A549 (cell line): Measurements from ENCODE around the gene CGB2. TPM values are rescaled to one million over a fixed set of nuclear protein-coding genes. Genes with fewer than 3 reads are reported as not detected.
A peak's percentile ranks its signal among the peaks of the same experiment; 100 is the strongest.

Experiments used
- ATAC-seq, 2 experiments: fragments of 200-7000 bp in 1 of 2; fragments of >200 bp in 1 of 2; cut with Nextera tagmentation in 1 of 2; cut with Tn5 transposase in 1 of 2; 3 replicates each; pipeline versions ENCODE4 v1.8.0 to v1.9.1; 2018 to 2020; ENCODE audit warnings: mild to moderate bottlenecking in 1 of 2, moderate library complexity in 1 of 2
- CTCF ChIA-PET: fragments of 300-600 bp; sonication (Branson Sonifier 250); formaldehyde crosslinking; extraction: SDS; loops from one replicate; lab custom pipeline; 2021; ENCODE audit warnings: antibody characterized with exemption, inconsistent platforms; lab: Yijun Ruan, JAX
- POLR2A ChIA-PET: fragments of 350-600 bp; formaldehyde crosslinking; extraction: SDS; loops from one replicate; lab custom pipeline; 2021; ENCODE audit warnings: antibody characterized with exemption, inconsistent platforms; lab: Yijun Ruan, JAX
- DNase-seq, 2 experiments: peaks; one replicate each; pipeline versions ENCODE4 v3.0.0 to v3.0.0-alpha.2; 2011 to 2016; ENCODE audit warnings: low read depth in 1 of 2, low spot score in 1 of 2
- FAIRE-seq: peaks from 2 replicates; lab custom pipeline; 2011; peaks lifted over from hg19 to GRCh38; lab: Jason Lieb, UNC
- H3K27ac ChIP-seq, 2 experiments: fragments of >200 bp; sonication (Bioruptor Twin); formaldehyde crosslinking; 3 replicates each; pipeline ENCODE4 v1.5.1; 2016 to 2017
- H3K4me1 ChIP-seq: fragments of >200 bp; sonication (Bioruptor Twin); formaldehyde crosslinking; 3 replicates; pipeline ENCODE4 v1.6.1; 2016
- H3K4me2 ChIP-seq: fragments of >200 bp; sonication (Bioruptor Twin); formaldehyde crosslinking; 3 replicates; pipeline ENCODE4 v1.6.1; 2016
- H3K4me3 ChIP-seq: fragments of >200 bp; sonication (Bioruptor Twin); formaldehyde crosslinking; 3 replicates; pipeline ENCODE4 v1.5.1; 2016
- H3K9me3 ChIP-seq: fragments of >200 bp; sonication (Bioruptor Twin); formaldehyde crosslinking; 3 replicates; pipeline ENCODE4 v1.6.1; 2016
- CBX2 ChIP-seq: fragments of 200-600 bp; sonication (generic); IDR thresholded peaks from 2 replicates; pipeline ENCODE4 v1.6.1; 2016; ENCODE audit warnings: low read depth, mild to moderate bottlenecking, borderline replicate concordance
- CBX8 ChIP-seq: fragments of 200-600 bp; sonication (generic); IDR thresholded peaks from 2 replicates; pipeline ENCODE4 v1.6.1; 2016
- E2F6 ChIP-seq: IDR thresholded peaks from 2 replicates; pipeline ENCODE4 v1.6.1; 2012; ENCODE audit warnings: low read depth, borderline replicate concordance
- EHF ChIP-seq: fragments of 250-450 bp; sonication (Bioruptor Pico); IDR thresholded peaks from 2 replicates; pipeline ENCODE4 v1.5.0; 2020; ENCODE audit warnings: mild to moderate bottlenecking
- EHMT2 ChIP-seq: fragments of 200-600 bp; sonication (generic); IDR thresholded peaks from 2 replicates; pipeline ENCODE4 v1.6.1; 2016; ENCODE audit warnings: antibody characterized with exemption, low read depth, mild to moderate bottlenecking, moderate library complexity
- ESRRA ChIP-seq: fragments of 150-350 bp; IDR thresholded peaks from 2 replicates; pipeline ENCODE4 v1.6.1; 2014; ENCODE audit warnings: mild to moderate bottlenecking, low read length, borderline replicate concordance
- FOSL2 ChIP-seq, 2 experiments: fragments of 450-650 bp in 1 of 2; fragments of >200 bp in 1 of 2; sonication (Bioruptor Twin) in 1 of 2; formaldehyde crosslinking; IDR thresholded peaks; 2 replicates each; pipeline versions ENCODE4 v1.5.0 to v1.6.1; 2016 to 2020; ENCODE audit warnings: mild to moderate bottlenecking in 1 of 2, moderate library complexity in 1 of 2
- GATA3 ChIP-seq: IDR thresholded peaks from 2 replicates; pipeline ENCODE4 v1.6.1; 2012; ENCODE audit warnings: borderline replicate concordance
- HES2 ChIP-seq: fragments of >200 bp; sonication (Bioruptor Twin); formaldehyde crosslinking; IDR thresholded peaks from 2 replicates; pipeline ENCODE4 v1.6.1; 2016
- JUN ChIP-seq, 2 experiments: fragments of >200 bp; sonication (Bioruptor Twin); formaldehyde crosslinking; IDR thresholded peaks; 2 replicates in 1 of 2; 3 replicates in 1 of 2; pipeline ENCODE4 v1.6.1; 2016 to 2017
- JUNB ChIP-seq: fragments of >200 bp; sonication (Bioruptor Twin); formaldehyde crosslinking; IDR thresholded peaks from 2 replicates; pipeline ENCODE4 v1.6.1; 2016
- KDM5A ChIP-seq: fragments of 200-600 bp; sonication (generic); IDR thresholded peaks from 2 replicates; pipeline ENCODE4 v1.6.1; 2016; ENCODE audit warnings: antibody characterized with exemption, mild to moderate bottlenecking
- MAFK ChIP-seq: fragments of 450-650 bp; IDR thresholded peaks from 2 replicates; pipeline ENCODE4 v1.6.1; 2014; ENCODE audit not compliant: partially characterized antibody
- MAX ChIP-seq: IDR thresholded peaks from 2 replicates; pipeline ENCODE4 v1.6.1; 2012
- MYC ChIP-seq: IDR thresholded peaks from 2 replicates; pipeline ENCODE4 v1.6.1; 2012; ENCODE audit warnings: mild to moderate bottlenecking, inconsistent platforms, low read length, improper control_type of control experiment, borderline replicate concordance
- NPAS2 ChIP-seq: fragments of 250-450 bp; sonication (Bioruptor Pico); IDR thresholded peaks from 2 replicates; pipeline ENCODE4 v1.8.0; 2022; ENCODE audit warnings: mild to moderate bottlenecking, moderate library complexity, borderline replicate concordance
- PBX3 ChIP-seq: IDR thresholded peaks from 2 replicates; pipeline ENCODE4 v1.6.1; 2012
- POLR2A ChIP-seq: IDR thresholded peaks from 2 replicates; pipeline ENCODE4 v1.6.1; 2012; ENCODE audit warnings: mild to moderate bottlenecking, low read length
- POLR2AphosphoS2 ChIP-seq: conservative IDR thresholded peaks from 2 replicates; pipeline ENCODE4 v1.6.1; 2012; ENCODE audit warnings: low read length, improper control_type of control experiment, inconsistent platforms
- RAD21 ChIP-seq, 2 experiments: fragments of >200 bp in 1 of 2; sonication (Bioruptor Twin) in 1 of 2; formaldehyde crosslinking in 1 of 2; IDR thresholded peaks in 1 of 2; conservative IDR thresholded peaks in 1 of 2; 2 replicates in 1 of 2; 3 replicates in 1 of 2; pipeline ENCODE4 v1.6.1; 2012 to 2018; ENCODE audit warnings: inconsistent platforms in 1 of 2
- RCOR1 ChIP-seq: fragments of 150-350 bp; IDR thresholded peaks from 2 replicates; pipeline ENCODE4 v1.6.1; 2014; ENCODE audit warnings: antibody characterized with exemption, low read length, low read depth
- SREBF2 ChIP-seq: fragments of 450-650 bp; IDR thresholded peaks from 2 replicates; pipeline ENCODE4 v1.6.1; 2014; ENCODE audit warnings: mild to moderate bottlenecking, moderate library complexity
- TP53 ChIP-seq: fragments of 250-450 bp; sonication (Bioruptor Pico); IDR thresholded peaks from 2 replicates; pipeline ENCODE4 v1.5.0; 2021; ENCODE audit warnings: mild to moderate bottlenecking, moderate library complexity
- USF2 ChIP-seq: fragments of 450-650 bp; IDR thresholded peaks from 2 replicates; pipeline ENCODE4 v1.6.1; 2014; ENCODE audit warnings: antibody characterized with exemption
- ZC3H11A ChIP-seq: fragments of 450-650 bp; IDR thresholded peaks from 2 replicates; pipeline ENCODE4 v1.6.1; 2014; ENCODE audit warnings: antibody characterized with exemption, mild to moderate bottlenecking
- ZSCAN20 ChIP-seq: fragments of 250-450 bp; sonication (Bioruptor Pico); IDR thresholded peaks from 2 replicates; pipeline ENCODE4 v1.8.0; 2022; ENCODE audit warnings: mild to moderate bottlenecking, moderate library complexity
- WGBS: methylation state at CpG from one replicate; pipeline ENCODE4 v1.1.6; 2017; ENCODE audit errors: missing lambda C conversion rate; 5-methylcytosine and 5-hydroxymethylcytosine counted together
- polyA plus RNA-seq, 4 experiments: library from polyadenylated mRNA; depleted of rRNA in 3 of 4; stranded (reverse); fragments of >200 nt; fragmentation: RNase III in 1 of 4; extraction: RNeasy Plus Mini Kit Qiagen cat#74134 plus additional on column Dnase treatment in 1 of 4; gene quantifications; 2 replicates in 3 of 4; 3 replicates in 1 of 4; pipeline ENCODE4 v1.2.3, GENCODE V29; 2011 to 2017

Gene CGB2
- polyA plus RNA-seq, 2 of the 4 experiments (the other 2 are of a cell fraction) = not detected

- Histone ChIP-seq H3K4me1 (peaks cover 20% of the 10 kb centered on the region), H3K4me2 (peak overlapping the region; percentile 93), H3K9me3 (no peaks in the 10 kb centered on the region), H3K27ac (peak overlapping the region; percentile 76 to 87), H3K4me3 (peak overlapping the region; percentile 73)
- CTCF ChIA-PET = interaction anchor here (0.6 to 14.7 kb wide), 17 partner anchors 14 to 233 kb away, joined by 3 to 408 read pairs (median 5); partner anchors contain the start of genes CGB7 and LHB
- peak; percentile 48 to 60 for ATAC-seq
- DNase-seq = peak; percentile 63 to 75
- POLR2A ChIA-PET = interaction anchor here (0.6 to 1.9 kb wide), 4 partner anchors 13 to 146 kb away, joined by 3 to 9 read pairs (median 4); partner anchors contain the start of genes FTL and PPP1R15A
- 61% methylated on average over 8 of the region's 8 CpGs for WGBS
- no peak for FAIRE-seq
- TF ChIP-seq RAD21 (conservative IDR thresholded peaks at IDR 0.05 in 1 of 2, IDR thresholded peaks at IDR 0.05 in 1 of 2) (no peak), MAX (peak; percentile 30; the same call in 1 of the 2 replicates), EHF (CRISPR knock-in tag) (no peak), SREBF2 (no peak), MAFK (no peak), ESRRA (no peak), JUNB (no peak), CBX2 (no peak)
Observed at GRCh38 chr19:48991873-48992580, 39.7 kb upstream of the CGB2 start.

GRCh38 chr19:48992581-48993174, 39.0 kb upstream of the CGB2 start:
- H3K27ac ChIP-seq = peak overlapping the region; percentile 76 to 87
- WGBS = 4% methylated on average over 20 of the region's 20 CpGs
- peaks cover 20% of the 10 kb centered on the region for H3K4me1 ChIP-seq
- TF ChIP-seq JUN (IDR thresholded peaks at IDR 0.05) (0 out of 5 replicates have a peak, but pooled peaks of 1 of the 2 experiments have one; percentile 10), KDM5A (no peak)
- ChIA-PET CTCF (interaction anchor here (0.6 to 14.7 kb wide), 49 partner anchors 15 to 1676 kb away, joined by 3 to 408 read pairs (median 5); partner anchors contain the start of genes BAX, CGB2, CGB7 and FTL), POLR2A (interaction anchor here (0.6 to 1.9 kb wide), 19 partner anchors 9 to 350 kb away, joined by 3 to 16 read pairs (median 6); partner anchors contain the start of genes FTL, NUCB1 and PPP1R15A)
- FAIRE-seq = no peak
- peak overlapping the region; percentile 73 for H3K4me3 ChIP-seq
- H3K4me2 ChIP-seq = peak overlapping the region; percentile 93
- H3K9me3 ChIP-seq = no peaks in the 10 kb centered on the region
- no peak for DNase-seq
- peak; percentile 2 to 17 for ATAC-seq

GRCh38 chr19:48993175-48994034, 38.3 kb upstream of the CGB2 start, which contains the start of the genes GYS1 and RUVBL2:
Gene GYS1 (minus strand): TSS chr19:48993309. CDS start chr19:48993112, 197 bp downstream.
Gene RUVBL2 (plus strand): TSS chr19:48993887. CDS start chr19:48993912, 25 bp downstream.
- Histone ChIP-seq H3K27ac (peak within 1 kb of the TSS; percentile 76 to 87), H3K9me3 (no peaks in the 10 kb centered on the region), H3K4me3 (peak within 1 kb of the TSS; percentile 73), H3K4me2 (peak within 1 kb of the TSS; percentile 93), H3K4me1 (peaks cover 20% of the 10 kb centered on the region)
- CTCF ChIA-PET = interaction anchor here (0.6 to 14.7 kb wide), 71 partner anchors 15 to 1676 kb away, joined by 3 to 408 read pairs (median 4); partner anchors contain the start of genes BAX, CA11, CGB2 and CGB7
- FAIRE-seq (peak; percentile 99), DNase-seq (peak; percentile 100), ATAC-seq (peak; percentile 89 to 94)
- 1% methylated on average over 47 of the region's 56 CpGs for WGBS
- POLR2A ChIA-PET = interaction anchor here (0.6 to 1.9 kb wide), 28 partner anchors 9 to 350 kb away, joined by 3 to 16 read pairs (median 6); partner anchors contain the start of genes FTL, NUCB1 and PPP1R15A
- peak; percentile 85; the same call in 1 of the 2 replicates for TF ChIP-seq KDM5A
- no peak for TF ChIP-seq FOSL2 (IDR thresholded peaks at IDR 0.05)
- no peak for TF ChIP-seq FOSL2 (CRISPR knock-in tag; IDR thresholded peaks at IDR 0.05)
- TF ChIP-seq NPAS2 (CRISPR knock-in tag) = no peak
- no peak for TF ChIP-seq USF2
- TF ChIP-seq E2F6 = peak; percentile 38; the same call in 1 of the 2 replicates
- no peak for TF ChIP-seq POLR2AphosphoS2
- no peak for TF ChIP-seq RCOR1
- TF ChIP-seq TP53 (CRISPR knock-in tag) = no peak
- 0 out of 2 replicates have a peak, but pooled peaks have one; percentile 21 for TF ChIP-seq MYC
- TF ChIP-seq ZSCAN20 (CRISPR knock-in tag) = no peak
- TF ChIP-seq EHMT2 = no peak
- peak; percentile 92 for TF ChIP-seq POLR2A
- peak; percentile 93 for TF ChIP-seq PBX3
- TF ChIP-seq CBX8 = no peak
- no peak for TF ChIP-seq GATA3
- no peak for TF ChIP-seq ZC3H11A
- no peak for TF ChIP-seq HES2
